ENCODE data around the gene ALX4.
A peak's percentile ranks its signal among the peaks of the same experiment; 100 is the strongest.

ALX4 gene

DNA sequence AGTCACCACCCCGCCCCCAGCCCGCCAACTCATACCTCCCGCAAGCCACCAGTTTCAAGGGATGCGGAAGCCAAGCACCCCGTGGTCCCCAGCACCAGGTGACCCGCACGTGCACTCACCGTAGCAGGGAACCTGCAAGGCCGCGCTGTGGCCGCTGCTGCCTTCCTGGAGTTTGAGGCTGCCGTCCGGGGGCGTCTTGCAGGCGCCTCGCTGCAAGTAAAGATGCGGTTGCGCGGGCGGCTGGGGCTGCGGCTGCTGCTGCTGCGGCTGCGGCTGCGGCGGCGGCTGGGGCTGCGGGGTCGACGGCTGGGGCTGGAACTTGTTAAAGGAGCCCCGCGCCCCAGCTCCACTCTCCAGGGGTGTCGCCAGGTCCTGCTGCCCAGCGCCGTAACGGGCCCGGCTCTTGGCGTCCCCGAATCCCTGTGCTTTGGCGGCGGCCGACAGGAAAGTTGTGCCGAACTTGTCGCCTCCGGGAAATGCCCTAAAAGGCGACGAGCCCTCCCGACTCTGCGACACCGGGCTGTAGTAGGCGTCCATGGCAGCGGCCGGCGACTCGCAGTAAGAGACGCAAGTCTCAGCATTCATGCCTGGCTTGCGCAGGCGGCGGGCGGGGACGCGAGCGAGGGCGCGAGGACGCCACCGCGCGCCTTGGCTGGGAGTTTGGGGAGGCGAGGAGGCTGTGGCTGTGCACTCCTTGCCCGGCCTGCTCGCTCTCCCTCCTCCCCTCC is at the start of gene ALX4:
Gene ALX4 (minus strand): TSS at position 662 of the 728 bp plus-strand sequence. CDS start 77 bp downstream, at position 585.
- no peak for TF ChIP-seq CTCF (IDR thresholded peaks at IDR 0.05; ENCODE audit: insufficient read depth, missing control alignments)
- FAIRE-seq (no peak), DNase-seq (ENCODE audit: insufficient read length, low spot score) (no peak)

- no peak for TF ChIP-seq CTCF (IDR thresholded peaks at IDR 0.05; ENCODE audit: insufficient read depth, missing control alignments)
- DNase-seq (ENCODE audit: insufficient read length, low spot score) (no peak), FAIRE-seq (no peak)
Measured at GRCh38 chr11:44359162-44359561, 49.2 kb upstream of the ALX4 start.

GRCh38 chr11:44358713-44359112 is 48.8 kb upstream of the ALX4 start:
- DNase-seq (ENCODE audit: insufficient read length, low spot score), result no peak
- TF ChIP-seq CTCF (IDR thresholded peaks at IDR 0.05; ENCODE audit: insufficient read depth, missing control alignments), result no peak
- no peak for FAIRE-seq

DNA sequence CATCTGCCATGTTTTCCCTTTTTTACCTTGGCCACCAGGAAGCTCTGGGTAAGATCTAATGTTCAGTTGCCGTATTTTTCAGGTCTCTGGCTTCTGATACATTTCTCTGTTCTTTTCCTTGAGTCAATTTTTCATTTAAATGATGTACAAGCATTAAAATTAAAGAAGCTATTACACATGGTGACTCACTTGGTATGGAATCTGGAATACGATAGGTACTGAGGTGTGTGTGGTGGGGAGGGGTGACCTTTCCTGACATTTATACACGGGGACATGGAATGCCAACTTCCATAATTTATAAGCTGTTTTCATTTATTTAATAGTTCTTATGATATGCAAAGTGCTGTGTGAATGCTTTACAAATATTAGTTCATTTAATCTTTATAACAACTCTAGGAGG is 47.8 kb upstream of the ALX4 start:
- DNase-seq (ENCODE audit: insufficient read length, low spot score) (no peak), FAIRE-seq (no peak)
- no peak for TF ChIP-seq CTCF (IDR thresholded peaks at IDR 0.05; ENCODE audit: insufficient read depth, missing control alignments)

- DNase-seq (ENCODE audit: insufficient read length, low spot score) (no peak), FAIRE-seq (no peak)
- no peak for TF ChIP-seq CTCF (IDR thresholded peaks at IDR 0.05; ENCODE audit: insufficient read depth, missing control alignments)
Measured at GRCh38 chr11:44356351-44356750, 46.4 kb upstream of the ALX4 start.

DNA sequence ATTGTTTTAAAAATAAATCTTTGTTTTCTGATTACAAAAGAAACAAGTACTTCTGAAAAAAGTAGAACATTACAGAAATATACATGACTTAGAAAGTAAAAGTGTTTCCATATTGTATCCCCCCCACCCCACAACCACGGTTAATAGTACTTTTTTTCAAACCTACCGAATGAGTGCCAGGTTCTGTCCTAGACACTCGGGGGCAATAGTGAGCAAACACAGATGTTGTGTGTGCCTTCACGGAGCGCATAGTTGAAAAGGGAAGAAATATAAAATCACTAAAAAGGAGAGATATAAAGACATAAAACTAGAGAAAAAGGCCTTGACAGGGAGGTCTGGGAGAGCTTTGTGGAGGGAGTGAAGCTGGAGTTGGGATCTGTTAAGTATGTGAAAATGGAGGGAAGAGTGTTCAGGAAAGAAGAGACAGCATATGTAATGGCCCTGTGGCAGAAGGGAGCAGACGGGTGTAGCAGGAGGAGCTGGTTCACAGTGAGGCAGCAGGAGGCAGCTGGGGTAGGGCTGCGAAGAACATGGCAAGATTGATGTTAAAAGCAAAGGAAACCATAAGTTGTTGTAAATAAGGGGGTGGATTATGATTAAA is 42.1 kb upstream of the ALX4 start:
- FAIRE-seq (no peak), DNase-seq (ENCODE audit: insufficient read length, low spot score) (no peak)
- peak; percentile 22 for TF ChIP-seq CTCF (IDR thresholded peaks at IDR 0.05; ENCODE audit: insufficient read depth, missing control alignments)

- TF ChIP-seq CTCF (IDR thresholded peaks at IDR 0.05; ENCODE audit: insufficient read depth, missing control alignments), result no peak
- no peak for FAIRE-seq
- DNase-seq (ENCODE audit: insufficient read length, low spot score), result no peak
Measured at GRCh38 chr11:44351006-44351660, 41.2 kb upstream of the ALX4 start.

Measured in D721Med (cell line).